ENCODE results near the gene PRR14.
"Not testable (repeated sequence)": the region's sequence is repeated elsewhere in the genome, so short reads cannot be mapped to it uniquely, and the experiment has no call there.

PRR14 gene

DNA sequence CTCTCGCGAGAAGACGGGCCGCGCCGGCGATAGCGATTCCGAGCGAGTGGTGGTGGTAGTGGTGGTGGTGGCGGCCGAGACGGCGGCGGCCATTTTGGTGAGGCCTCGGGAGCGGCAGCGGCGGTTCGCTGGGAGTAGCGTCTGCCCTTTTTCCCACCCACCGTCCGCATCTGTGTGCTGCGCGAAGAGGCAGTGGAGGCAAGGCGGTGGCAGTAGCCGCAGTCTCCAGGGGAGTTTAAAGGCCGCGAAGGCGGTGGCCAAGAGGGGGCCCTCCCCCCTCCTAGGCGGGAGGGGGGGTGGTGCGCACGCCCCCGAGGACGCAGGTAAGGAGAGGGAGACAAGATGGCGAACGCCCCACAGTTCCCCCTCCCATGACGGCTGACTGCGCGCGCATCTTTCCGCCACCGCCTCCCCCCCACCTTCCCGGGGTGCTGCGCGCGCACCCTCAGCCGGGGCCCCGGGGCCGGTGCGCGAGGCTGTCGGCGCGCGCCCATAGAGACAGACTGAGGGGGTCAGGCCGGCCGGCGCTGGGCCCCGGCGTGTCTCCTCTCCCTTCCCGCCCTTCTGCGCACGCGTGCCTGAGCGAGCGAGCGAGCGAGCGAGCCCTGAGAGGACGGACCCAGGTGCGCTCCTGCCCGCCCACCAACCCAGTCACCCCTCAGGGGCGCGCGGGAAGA lies 47.5 kb downstream of the PRR14 start:
- Mint-ChIP-seq H3K4me1 (peaks cover 44% of the 10 kb centered on the region), H3K9me3 (no peaks in the 10 kb centered on the region), H3K36me3 (peaks cover 25% of the 10 kb centered on the region), H3K27ac (peak overlapping the region; percentile 99), H3K27me3 (peaks cover 4% of the 10 kb centered on the region), H3K4me3 (peak overlapping the region; percentile 100)
- DNase-seq: peak; percentile 100
- CTCF ChIA-PET: interaction anchor here (0.8 to 2.3 kb wide), 4 partner anchors 13 to 100 kb away, joined by 3 to 10 read pairs (median 4); partner anchors contain the start of gene FBRS

DNA sequence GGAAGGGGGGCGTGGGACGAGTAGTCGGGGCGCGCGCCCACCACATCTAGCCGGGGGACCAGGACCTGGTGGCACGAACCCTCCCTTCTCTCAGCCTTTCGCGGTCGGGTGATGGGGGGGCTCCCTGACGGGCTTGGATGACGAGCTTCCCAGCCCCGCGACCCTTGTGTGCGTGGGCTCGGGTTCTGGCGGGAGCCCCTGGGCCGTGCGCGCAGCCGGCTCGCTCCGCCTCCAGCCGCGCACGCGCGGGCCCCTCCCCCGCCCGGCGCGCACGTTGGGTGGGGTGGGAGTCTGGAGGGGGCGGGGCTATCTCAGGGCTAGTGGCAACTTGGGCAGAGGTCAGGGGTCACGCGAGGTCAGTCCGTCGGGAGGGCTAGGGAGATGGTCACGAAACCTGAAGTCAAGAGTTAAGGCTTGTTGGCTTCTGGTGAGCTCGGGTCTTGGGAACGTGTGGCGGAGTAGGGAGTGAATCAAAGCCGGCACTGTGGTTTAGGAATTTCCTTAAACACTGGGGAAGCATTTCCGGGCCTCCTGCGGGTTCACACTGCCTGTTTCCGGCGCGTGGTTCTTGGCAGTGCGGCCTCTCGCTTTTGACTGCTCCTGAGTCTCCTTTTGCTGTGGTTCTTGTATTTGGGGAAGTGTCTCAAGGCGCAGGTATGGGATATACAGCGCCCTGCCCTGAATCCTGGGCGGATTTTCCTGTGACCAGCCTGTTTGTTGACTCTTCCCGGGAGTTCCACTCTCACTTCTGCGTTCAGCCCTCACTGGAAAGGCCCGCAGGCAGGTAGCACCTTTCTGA lies 48.3 kb downstream of the PRR14 start, which contains the start of gene SRCAP:
SRCAP (plus strand) TSS at position 356 of the 799 bp plus-strand sequence. CDS start 1,654 bp downstream, outside the sequence.
- peaks cover 4% of the 10 kb centered on the region for H3K27me3 Mint-ChIP-seq
- H3K4me1 Mint-ChIP-seq: peaks cover 37% of the 10 kb centered on the region
- CTCF ChIA-PET: no interaction called here
- peak within 1 kb of the TSS; percentile 100 for H3K4me3 Mint-ChIP-seq
- peak; percentile 91 for DNase-seq
- H3K9me3 Mint-ChIP-seq: no peaks in the 10 kb centered on the region
- peaks cover 28% of the 10 kb centered on the region for H3K36me3 Mint-ChIP-seq
- peak within 1 kb of the TSS; percentile 99 for H3K27ac Mint-ChIP-seq

DNA sequence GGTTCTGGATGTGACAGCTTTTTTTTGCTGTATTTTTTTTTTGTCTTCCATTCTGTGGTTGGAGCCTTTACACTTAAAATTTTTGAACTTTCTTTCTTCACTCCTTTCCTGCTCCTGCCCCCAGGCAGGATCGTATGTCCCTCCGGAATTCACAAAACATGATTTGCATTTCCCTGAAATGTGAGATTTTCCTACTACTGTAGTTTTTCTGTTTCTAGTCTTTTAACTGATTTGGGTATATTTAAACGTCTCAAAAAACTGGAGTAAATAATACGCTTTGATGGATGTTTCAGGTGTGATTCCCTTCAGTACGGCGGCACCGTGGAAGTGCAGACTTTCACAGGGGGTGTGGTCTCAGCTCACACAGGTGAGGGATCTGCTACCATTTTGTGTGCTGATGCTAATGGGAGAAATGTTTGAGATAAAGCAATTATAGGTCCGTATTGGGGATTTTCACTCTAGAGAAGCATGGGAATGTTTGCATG lies 48.9 kb downstream of the PRR14 start:
- no peaks in the 10 kb centered on the region for H3K9me3 Mint-ChIP-seq
- peaks cover 32% of the 10 kb centered on the region for H3K36me3 Mint-ChIP-seq
- H3K4me3 Mint-ChIP-seq: peak overlapping the region; percentile 100
- peaks cover 4% of the 10 kb centered on the region for H3K27me3 Mint-ChIP-seq
- peaks cover 36% of the 10 kb centered on the region for H3K4me1 Mint-ChIP-seq
- CTCF ChIA-PET: interaction anchor here (0.6 kb wide), 1 partner anchor 28 kb away, joined by 3 read pairs; no protein-coding TSS in a partner anchor
- no peak for DNase-seq
- peak overlapping the region; percentile 99 for H3K27ac Mint-ChIP-seq

DNA sequence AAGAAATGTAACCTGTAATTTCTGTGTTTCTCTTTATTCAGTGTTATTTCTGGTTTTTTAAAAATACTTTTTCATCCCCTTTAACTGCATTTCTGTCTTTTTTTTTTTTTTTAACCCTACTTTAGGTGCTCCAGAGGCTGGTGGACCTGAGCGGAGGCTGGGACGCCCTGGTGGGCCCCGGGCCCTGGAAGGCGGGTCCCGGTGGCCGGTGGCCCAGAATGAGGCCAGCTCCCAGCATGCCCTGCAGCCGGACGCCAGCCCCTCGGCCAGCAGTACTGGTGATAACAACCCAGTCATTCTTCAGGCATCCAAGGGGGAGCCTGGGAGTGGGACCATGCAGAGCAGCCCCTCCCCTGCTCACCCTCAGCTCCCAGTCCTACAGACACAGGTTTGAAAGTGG lies 49.7 kb downstream of the PRR14 start:
- no peak for DNase-seq
- H3K36me3 Mint-ChIP-seq: peaks cover 35% of the 10 kb centered on the region
- CTCF ChIA-PET: interaction anchor here (0.6 kb wide), 1 partner anchor 27 kb away, joined by 3 read pairs; no protein-coding TSS in a partner anchor
- H3K4me3 Mint-ChIP-seq: peak overlapping the region; percentile 100
- H3K9me3 Mint-ChIP-seq: no peaks in the 10 kb centered on the region
- no peak overlapping the region for H3K27ac Mint-ChIP-seq
- H3K4me1 Mint-ChIP-seq: peaks cover 30% of the 10 kb centered on the region
- H3K27me3 Mint-ChIP-seq: peaks cover 4% of the 10 kb centered on the region

DNA sequence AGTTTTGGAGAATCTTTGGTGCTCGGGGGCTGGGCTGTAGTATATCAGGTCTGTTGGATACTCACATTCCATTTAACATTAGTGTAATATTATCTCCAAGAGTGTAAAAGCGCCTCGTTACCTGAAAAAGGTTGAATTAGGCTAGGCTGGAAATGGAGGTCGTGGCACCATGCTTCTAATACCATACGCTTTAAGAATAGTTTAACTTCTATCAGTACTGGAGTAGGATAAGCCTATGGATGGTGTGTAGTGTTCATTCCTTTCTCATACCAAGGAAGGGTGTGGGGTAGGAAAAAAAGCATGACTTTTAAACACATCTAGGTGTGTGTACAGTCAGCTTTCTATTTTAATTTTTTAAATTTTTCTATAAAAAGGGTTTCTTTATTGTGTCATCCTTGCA lies 50.2 kb downstream of the PRR14 start:
- H3K4me1 Mint-ChIP-seq: peaks cover 29% of the 10 kb centered on the region
- no peak for DNase-seq
- H3K27me3 Mint-ChIP-seq: peaks cover 4% of the 10 kb centered on the region
- peak overlapping the region; percentile 18 for H3K4me3 Mint-ChIP-seq
- CTCF ChIA-PET: no interaction called here
- H3K9me3 Mint-ChIP-seq: no peaks in the 10 kb centered on the region
- peak overlapping the region; percentile 64 for H3K27ac Mint-ChIP-seq
- peaks cover 37% of the 10 kb centered on the region for H3K36me3 Mint-ChIP-seq

DNA sequence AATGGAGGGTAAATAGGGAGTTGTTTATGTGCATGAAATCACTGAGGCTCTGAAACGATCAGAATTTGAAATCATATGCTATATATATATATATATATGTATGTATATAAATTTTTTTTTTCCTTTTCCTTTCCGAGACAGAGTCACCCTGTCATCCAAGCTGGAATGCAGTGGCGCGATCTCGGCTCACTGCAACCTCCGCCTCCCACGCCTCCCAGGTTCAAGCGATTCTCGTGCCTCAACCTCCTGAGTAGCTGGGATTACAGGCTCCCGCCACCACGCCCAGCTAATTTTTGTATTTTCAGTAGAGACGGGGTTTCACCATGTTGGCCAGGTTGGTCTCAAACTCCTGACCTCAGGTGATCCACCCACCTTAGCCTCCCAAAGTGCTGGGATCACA lies 52.3 kb downstream of the PRR14 start:
- H3K4me3 Mint-ChIP-seq, DNase-seq, H3K9me3 Mint-ChIP-seq, CTCF ChIA-PET, H3K27me3 Mint-ChIP-seq, H3K27ac Mint-ChIP-seq: not testable (repeated sequence)
- peaks cover 18% of the 10 kb centered on the region for H3K4me1 Mint-ChIP-seq
- peaks cover 55% of the 10 kb centered on the region for H3K36me3 Mint-ChIP-seq

DNA sequence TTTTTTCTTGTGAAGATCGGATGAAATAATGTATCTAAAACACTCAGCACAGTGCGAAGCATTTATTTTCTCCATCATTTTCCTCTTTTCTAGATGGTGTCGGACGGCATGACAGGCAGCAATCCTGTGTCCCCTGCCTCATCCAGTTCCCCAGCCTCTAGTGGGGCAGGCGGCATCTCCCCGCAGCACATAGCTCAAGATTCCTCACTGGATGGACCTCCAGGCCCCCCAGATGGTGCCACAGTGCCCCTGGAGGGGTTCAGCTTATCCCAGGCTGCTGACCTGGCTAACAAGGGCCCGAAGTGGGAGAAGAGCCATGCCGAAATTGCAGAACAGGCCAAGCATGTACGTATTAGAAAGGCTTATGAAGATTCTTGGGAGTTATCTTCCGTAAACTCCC lies 53.2 kb downstream of the PRR14 start:
- no peak for DNase-seq
- CTCF ChIA-PET: interaction anchor here (0.6 kb wide), 1 partner anchor 10 kb away, joined by 3 read pairs; no protein-coding TSS in a partner anchor
- peaks cover 18% of the 10 kb centered on the region for H3K4me1 Mint-ChIP-seq
- H3K27me3 Mint-ChIP-seq: no peaks in the 10 kb centered on the region
- H3K4me3 Mint-ChIP-seq: no peak overlapping the region
- H3K9me3 Mint-ChIP-seq: no peaks in the 10 kb centered on the region
- H3K36me3 Mint-ChIP-seq: peaks cover 54% of the 10 kb centered on the region
- H3K27ac Mint-ChIP-seq: no peak overlapping the region
